PC-9 (cell line): ENCODE measurements around the gene SKI. TPM values are rescaled to one million over a fixed set of nuclear protein-coding genes. Genes with fewer than 3 reads are reported as not detected.

Experiments
- BruUV-seq: library from RNA; stranded (reverse); fragments of 400-500 nt; replicated peaks from 2 replicates; lab custom pipeline; 2021; lab: Mats Ljungman, UMichigan
- CTCF ChIA-PET: fragments of 300-600 bp; sonication (Branson Sonifier 250); formaldehyde crosslinking; loops from one replicate; lab custom pipeline; 2022; ENCODE audit warnings: antibody characterized with exemption; lab: Charles Lee
- POLR2A ChIA-PET: fragments of 300-600 bp; sonication (Branson Sonifier 250); formaldehyde crosslinking; loops from one replicate; lab custom pipeline; 2022; ENCODE audit warnings: antibody characterized with exemption; ENCODE audit not compliant: unreplicated experiment; lab: Charles Lee
- DNase-seq, 2 experiments: peaks; one replicate each; pipeline versions ENCODE4 v3.0.0 to v3.0.0-alpha.2; 2015 to 2022; ENCODE audit warnings: mixed read lengths in 1 of 2
- H2AFZ ChIP-seq: fragments of 200-600 bp; sonication (generic); 2 replicates; pipeline ENCODE4 v1.8.1; 2017; ENCODE audit warnings: antibody characterized with exemption
- H3F3A ChIP-seq: fragments of 200-600 bp; sonication (generic); 2 replicates; pipeline ENCODE4 v1.8.1; 2017; ENCODE audit warnings: antibody characterized with exemption, mild to moderate bottlenecking, low read depth; ENCODE audit not compliant: insufficient read depth
- H3K27ac ChIP-seq: fragments of 200-600 bp; sonication (generic); 2 replicates; pipeline ENCODE4 v1.6.1; 2016; ENCODE audit warnings: mixed run types
- H3K27me3 ChIP-seq: fragments of 200-600 bp; sonication (generic); 2 replicates; pipeline ENCODE4 v1.6.1; 2016; ENCODE audit warnings: low read depth, mixed run types; ENCODE audit not compliant: insufficient read depth
- H3K36me3 ChIP-seq: fragments of 200-600 bp; sonication (generic); 2 replicates; pipeline ENCODE4 v1.6.1; 2016; ENCODE audit warnings: low read depth, mixed run types
- H3K4me1 ChIP-seq: fragments of 200-600 bp; sonication (generic); replicated peaks from 2 replicates; pipeline ENCODE4 v1.6.1; 2016; ENCODE audit warnings: mixed run types; ENCODE audit not compliant: insufficient read depth
- H3K4me2 ChIP-seq: fragments of 200-600 bp; sonication (generic); 2 replicates; pipeline ENCODE4 v1.6.1; 2017; ENCODE audit warnings: mixed run types
- H3K4me3 ChIP-seq: fragments of 200-600 bp; sonication (generic); 2 replicates; pipeline ENCODE4 v1.6.1; 2016; ENCODE audit warnings: mixed run types
- H3K79me2 ChIP-seq: fragments of 200-600 bp; sonication (generic); 2 replicates; pipeline ENCODE4 v1.6.1; 2017; ENCODE audit warnings: low read depth, mixed run types
- H3K9me2 ChIP-seq: fragments of 200-600 bp; sonication (generic); 2 replicates; pipeline ENCODE4 v1.8.1; 2017; ENCODE audit warnings: mild to moderate bottlenecking; ENCODE audit not compliant: insufficient read depth
- H3K9me3 ChIP-seq: fragments of 200-600 bp; sonication (generic); 2 replicates; pipeline ENCODE4 v1.8.1; 2016; ENCODE audit warnings: low read depth; ENCODE audit not compliant: insufficient read depth
- H4K20me1 ChIP-seq: fragments of 200-600 bp; sonication (generic); 2 replicates; pipeline ENCODE4 v1.8.1; 2017; ENCODE audit not compliant: insufficient read depth
- CTCF ChIP-seq: fragments of 200-600 bp; sonication (generic); conservative IDR thresholded peaks from 2 replicates; pipeline ENCODE4 v1.6.1; 2017; ENCODE audit warnings: mixed run types, antibody characterized with exemption, mild to moderate bottlenecking, moderate library complexity
- EZH2 ChIP-seq: fragments of 200-600 bp; sonication (generic); IDR thresholded peaks from 2 replicates; pipeline ENCODE4 v1.8.0; 2017; ENCODE audit warnings: antibody characterized with exemption, low read depth
- intact Hi-C: fragments of 100-400 bp; cut with micrococcal nuclease; formaldehyde crosslinking; loops from one replicate; pipeline ENCODE4 v1.10.0; 2022; ENCODE audit not compliant: unreplicated experiment
- total RNA-seq: library from RNA; stranded (reverse); gene quantifications from 2 replicates; pipeline ENCODE4 v1.2.3, GENCODE V29; 2021

Gene SKI
- total RNA-seq, 1 experiment from 2014 or later = 36.2 TPM

GRCh38 chr1:2310332-2311183 lies 82.4 kb downstream of the SKI start:
- no peak for TF ChIP-seq EZH2
- TF ChIP-seq CTCF = no peak
- no peak for DNase-seq
- H3K9me2 ChIP-seq = no peaks in the 10 kb centered on the region
- no peaks in the 10 kb centered on the region for H3K27me3 ChIP-seq
- peaks cover 11% of the 10 kb centered on the region; the same call in 1 of the 2 replicates for H3K4me1 ChIP-seq
- H3K4me2 ChIP-seq = no peak overlapping the region
- BruUV-seq = no TSS peak
- ChIA-PET CTCF (no interaction called here), POLR2A (interaction anchor here (0.5 kb wide), 1 partner anchor 12 kb away, joined by 4 read pairs; no protein-coding TSS in a partner anchor)
- H3K9me3 ChIP-seq = no peaks in the 10 kb centered on the region
- H3F3A ChIP-seq = peaks cover 33% of the 10 kb centered on the region
- intact Hi-C loops = loop anchor here (5.0 to 10.0 kb wide), 3 partner anchors 82 to 224 kb away; partner anchors contain the start of genes HES5, MORN1, RER1 and SKI
- no peak overlapping the region for H3K27ac ChIP-seq
- no peaks in the 10 kb centered on the region for H4K20me1 ChIP-seq
- no peak overlapping the region for H3K4me3 ChIP-seq
- no peak overlapping the region for H2AFZ ChIP-seq
- H3K36me3 ChIP-seq = no peaks in the 10 kb centered on the region; the same call in 1 of the 2 replicates
- H3K79me2 ChIP-seq = no peaks in the 10 kb centered on the region

GRCh38 chr1:2311184-2312032 lies 83.3 kb downstream of the SKI start:
- H3K9me3 ChIP-seq = no peaks in the 10 kb centered on the region
- H3K4me2 ChIP-seq = no peak overlapping the region
- no peaks in the 10 kb centered on the region for H3K79me2 ChIP-seq
- ChIA-PET POLR2A (interaction anchor here (0.5 to 0.7 kb wide), 3 partner anchors 45 to 82 kb away, joined by 3 read pairs; no protein-coding TSS in a partner anchor), CTCF (no interaction called here)
- no TSS peak for BruUV-seq
- TF ChIP-seq EZH2 (no peak), CTCF (peak; percentile 39; the same call in 1 of the 2 replicates)
- peaks cover 36% of the 10 kb centered on the region for H3F3A ChIP-seq
- H3K27me3 ChIP-seq = no peaks in the 10 kb centered on the region
- no peak overlapping the region for H2AFZ ChIP-seq
- H3K36me3 ChIP-seq = no peaks in the 10 kb centered on the region
- DNase-seq = peak; percentile 32 to 43
- no peak overlapping the region for H3K27ac ChIP-seq
- H3K4me1 ChIP-seq = peaks cover 17% of the 10 kb centered on the region
- no peaks in the 10 kb centered on the region for H3K9me2 ChIP-seq
- no peak overlapping the region for H3K4me3 ChIP-seq
- H4K20me1 ChIP-seq = no peaks in the 10 kb centered on the region
- intact Hi-C loops = loop anchor here (5.0 to 10.0 kb wide), 3 partner anchors 81 to 223 kb away; partner anchors contain the start of genes HES5, MORN1, RER1 and SKI

- Histone ChIP-seq H3K4me2 (no peak overlapping the region), H3K27me3 (no peaks in the 10 kb centered on the region), H3K9me2 (no peaks in the 10 kb centered on the region), H3K4me3 (no peak overlapping the region), H2AFZ (no peak overlapping the region), H3K27ac (no peak overlapping the region), H3K79me2 (no peaks in the 10 kb centered on the region), H3K4me1 (peaks cover 24% of the 10 kb centered on the region), H4K20me1 (no peaks in the 10 kb centered on the region), H3F3A (peaks cover 42% of the 10 kb centered on the region), H3K36me3 (no peaks in the 10 kb centered on the region), H3K9me3 (no peaks in the 10 kb centered on the region)
- intact Hi-C loops = loop anchor here (5.0 to 10.0 kb wide), 3 partner anchors 80 to 223 kb away; partner anchors contain the start of genes HES5, MORN1, RER1 and SKI
- BruUV-seq = no TSS peak
- TF ChIP-seq CTCF = no peak
- no peak for TF ChIP-seq EZH2
- ChIA-PET CTCF (no interaction called here), POLR2A (interaction anchor here (0.5 to 0.7 kb wide), 3 partner anchors 45 to 83 kb away, joined by 3 read pairs; no protein-coding TSS in a partner anchor)
- no peak for DNase-seq
Measured at GRCh38 chr1:2312160-2312514, 84.0 kb downstream of the SKI start.
